ENCODE measurements around the gene GEMIN2. TPM values are rescaled to one million over a fixed set of nuclear protein-coding genes. Genes with fewer than 3 reads are reported as not detected.
"Not testable (repeated sequence)": the region's sequence is repeated elsewhere in the genome, so short reads cannot be mapped to it uniquely, and the experiment has no call there.

The GEMIN2 gene
- total RNA-seq, 4 donors from 2014 or later, result 9.5 to 17.1 (median 15.6) TPM

GRCh38 chr14:39154594-39155189, 40.6 kb downstream of the GEMIN2 start:
- ATAC-seq (ENCODE audit: low FRiP score) (no peak), DNase-seq (ENCODE audit: low spot score) (no peak)
- no peak for TF ChIP-seq CTCF (IDR thresholded peaks at IDR 0.05)

GRCh38 chr14:39157491-39157890, 43.4 kb downstream of the GEMIN2 start:
- no peak for TF ChIP-seq CTCF (IDR thresholded peaks at IDR 0.05)
- no peak for ATAC-seq (ENCODE audit: low FRiP score)

GRCh38 chr14:39158222-39158858, 44.2 kb downstream of the GEMIN2 start:
- TF ChIP-seq CTCF (IDR thresholded peaks at IDR 0.05), result no peak
- ATAC-seq (ENCODE audit: low FRiP score), result no peak
- no peak for DNase-seq (ENCODE audit: low spot score)

More at GRCh38 chr14:39157491-39157890, 43.4 kb downstream of the GEMIN2 start:
- no peak for DNase-seq (ENCODE audit: low spot score)

- TF ChIP-seq CTCF (IDR thresholded peaks at IDR 0.05), result no peak
- no peak for ATAC-seq (ENCODE audit: low FRiP score)
- DNase-seq (ENCODE audit: low spot score), result no peak
These were observed 46.4 kb downstream of the GEMIN2 start for GRCh38 chr14:39160494-39160893.

GRCh38 chr14:39167797-39168320, 53.7 kb downstream of the GEMIN2 start:
- ATAC-seq (ENCODE audit: low FRiP score); DNase-seq (ENCODE audit: low spot score): not testable (repeated sequence)

GRCh38 chr14:39168591-39168990, 54.5 kb downstream of the GEMIN2 start:
- no peak for TF ChIP-seq CTCF (IDR thresholded peaks at IDR 0.05)
- no peak for ATAC-seq (ENCODE audit: low FRiP score)
- no peak for DNase-seq (ENCODE audit: low spot score)

GRCh38 chr14:39169541-39169900, 55.4 kb downstream of the GEMIN2 start:
- no peak for TF ChIP-seq CTCF (IDR thresholded peaks at IDR 0.05)
- ATAC-seq (ENCODE audit: low FRiP score) (no peak), DNase-seq (ENCODE audit: low spot score) (no peak)
